GM12875 (cell line): Measurements from ENCODE around the gene RFC1.
"Not testable (repeated sequence)": the region's sequence is repeated elsewhere in the genome, so short reads cannot be mapped to it uniquely, and the experiment has no call there.

Experiments
- H3K4me3 ChIP-seq: one replicate; pipeline ENCODE4 v1.5.1; 2011; ENCODE audit warnings: low read depth, low read length, control low read depth
- TF ChIP-seq, protein P1 (sequence below): IDR thresholded peaks from 2 replicates; pipeline ENCODE4 v1.5.1; 2011; ENCODE audit warnings: low read depth, mild to moderate bottlenecking, control low read depth, inconsistent platforms, low read length, moderate library complexity, borderline replicate concordance; ENCODE audit not compliant: insufficient read depth

Gene RFC1

DNA sequence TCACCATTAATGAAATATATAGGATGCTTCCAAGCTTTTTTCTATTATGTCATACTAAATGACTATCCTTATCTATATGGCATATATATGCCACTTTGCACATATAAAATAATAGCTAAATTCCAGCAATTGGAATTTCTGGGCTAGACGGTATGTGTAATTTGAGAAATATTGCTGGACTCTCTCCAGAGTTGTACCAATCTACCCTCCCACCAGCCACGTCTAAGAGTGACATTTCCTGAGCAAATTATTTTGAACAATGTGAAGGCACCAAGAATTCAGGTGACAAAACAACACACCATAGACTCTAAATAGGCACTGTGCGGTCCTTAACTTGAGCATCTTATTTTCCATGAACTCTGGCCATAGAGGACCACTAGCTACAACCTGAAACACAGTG lies 62.3 kb downstream of the RFC1 start:
- H3K4me3 ChIP-seq: no peak overlapping the region
- TF ChIP-seq, protein P1, sequence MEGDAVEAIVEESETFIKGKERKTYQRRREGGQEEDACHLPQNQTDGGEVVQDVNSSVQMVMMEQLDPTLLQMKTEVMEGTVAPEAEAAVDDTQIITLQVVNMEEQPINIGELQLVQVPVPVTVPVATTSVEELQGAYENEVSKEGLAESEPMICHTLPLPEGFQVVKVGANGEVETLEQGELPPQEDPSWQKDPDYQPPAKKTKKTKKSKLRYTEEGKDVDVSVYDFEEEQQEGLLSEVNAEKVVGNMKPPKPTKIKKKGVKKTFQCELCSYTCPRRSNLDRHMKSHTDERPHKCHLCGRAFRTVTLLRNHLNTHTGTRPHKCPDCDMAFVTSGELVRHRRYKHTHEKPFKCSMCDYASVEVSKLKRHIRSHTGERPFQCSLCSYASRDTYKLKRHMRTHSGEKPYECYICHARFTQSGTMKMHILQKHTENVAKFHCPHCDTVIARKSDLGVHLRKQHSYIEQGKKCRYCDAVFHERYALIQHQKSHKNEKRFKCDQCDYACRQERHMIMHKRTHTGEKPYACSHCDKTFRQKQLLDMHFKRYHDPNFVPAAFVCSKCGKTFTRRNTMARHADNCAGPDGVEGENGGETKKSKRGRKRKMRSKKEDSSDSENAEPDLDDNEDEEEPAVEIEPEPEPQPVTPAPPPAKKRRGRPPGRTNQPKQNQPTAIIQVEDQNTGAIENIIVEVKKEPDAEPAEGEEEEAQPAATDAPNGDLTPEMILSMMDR: no peak

DNA sequence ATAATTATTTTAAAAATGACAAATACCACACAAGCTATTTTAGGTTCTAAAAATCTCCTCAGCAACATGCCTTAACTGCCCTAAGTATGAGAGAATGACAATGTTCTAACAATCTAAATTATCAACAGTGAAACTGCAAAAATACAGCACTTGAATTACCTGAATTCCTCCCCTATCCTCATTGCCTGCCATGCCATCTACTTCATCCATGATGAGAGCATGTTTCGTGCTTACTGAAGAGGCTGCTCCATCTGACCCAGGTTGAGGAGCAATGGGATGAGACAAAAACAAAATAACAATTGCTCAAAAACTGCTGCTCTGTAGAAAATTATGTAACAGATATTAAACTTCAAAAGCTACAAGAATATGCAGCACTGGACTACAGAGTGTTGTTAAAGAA lies 63.3 kb downstream of the RFC1 start:
- no peak overlapping the region for H3K4me3 ChIP-seq
- TF ChIP-seq, protein P1: no peak

DNA sequence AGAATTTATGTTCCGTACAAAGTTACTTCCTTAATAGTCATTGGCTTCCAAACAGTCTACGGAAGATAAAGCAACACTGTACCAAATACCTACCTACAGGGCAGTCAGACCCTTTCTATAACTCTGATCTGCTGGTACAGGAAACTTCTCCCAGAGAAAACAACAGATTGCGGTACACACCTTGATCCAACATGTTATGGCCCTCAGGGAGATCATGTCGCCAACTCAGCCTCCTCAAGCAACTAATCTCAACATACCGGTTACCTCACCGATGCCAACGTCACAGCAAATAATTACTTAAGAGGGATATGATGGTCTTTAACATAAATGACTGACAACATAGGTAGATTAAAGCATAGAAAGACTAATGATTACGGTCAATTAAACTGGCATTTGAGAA lies 70.4 kb downstream of the RFC1 start:
- TF ChIP-seq, protein P1: no peak
- no peak overlapping the region for H3K4me3 ChIP-seq

DNA sequence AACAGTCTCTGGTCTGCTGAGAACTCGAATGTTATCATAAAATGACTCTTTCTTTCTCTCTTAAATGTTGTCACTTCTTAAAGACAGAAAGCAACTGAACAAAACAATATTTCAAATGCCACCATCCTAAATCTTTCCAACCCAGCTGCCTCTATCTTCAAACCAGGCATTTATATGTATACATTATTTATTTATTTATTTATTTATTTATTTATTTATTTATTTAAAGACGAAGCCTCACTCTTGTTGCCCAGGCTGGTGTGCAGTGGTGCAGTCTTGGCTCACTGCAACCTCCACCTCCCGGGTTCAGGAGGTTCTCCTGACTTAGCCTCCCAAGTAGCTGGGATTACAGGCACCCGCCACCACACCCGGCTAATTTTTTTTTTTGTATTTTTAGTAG lies 73.7 kb downstream of the RFC1 start:
- not testable (repeated sequence) for H3K4me3 ChIP-seq

DNA sequence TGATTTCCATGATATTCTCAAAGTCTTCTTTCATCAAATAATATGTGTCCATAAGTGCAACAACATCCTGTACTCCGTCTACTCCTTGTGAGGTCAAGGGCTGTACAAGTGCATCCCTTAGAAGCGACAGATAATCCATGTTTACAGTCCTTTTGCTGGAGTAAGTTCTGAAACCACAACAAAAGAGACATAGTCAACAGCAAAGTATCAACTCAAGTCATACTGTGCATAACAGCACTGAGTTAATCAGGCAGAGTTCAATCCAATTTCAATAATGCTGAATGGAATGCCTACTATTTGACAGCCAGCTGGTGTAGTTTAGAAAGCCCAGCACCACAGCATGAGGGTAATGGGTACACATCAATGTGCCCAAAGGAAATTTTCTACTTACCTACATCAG lies 74.5 kb downstream of the RFC1 start:
- no peak overlapping the region for H3K4me3 ChIP-seq
- TF ChIP-seq, protein P1: no peak

DNA sequence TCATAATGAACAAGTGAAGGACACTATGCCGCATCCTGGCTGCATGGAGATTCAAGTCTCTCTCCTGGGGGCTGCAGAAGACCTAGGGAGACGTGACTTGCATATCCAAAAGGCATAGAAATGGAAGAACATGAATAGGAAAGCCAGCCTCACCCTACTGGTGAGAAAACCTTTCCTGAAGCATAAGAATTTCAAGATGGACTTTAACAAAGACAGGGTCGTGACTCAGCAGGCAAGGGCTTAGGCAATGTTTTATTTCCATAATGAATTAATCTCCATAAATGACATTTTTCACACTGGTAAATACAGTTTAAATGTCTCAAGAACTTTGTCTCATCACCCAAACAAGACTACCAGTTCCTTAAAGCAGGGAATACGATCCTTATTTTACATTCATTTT lies 78.9 kb downstream of the RFC1 start:
- no peak overlapping the region for H3K4me3 ChIP-seq
- TF ChIP-seq, protein P1: no peak

DNA sequence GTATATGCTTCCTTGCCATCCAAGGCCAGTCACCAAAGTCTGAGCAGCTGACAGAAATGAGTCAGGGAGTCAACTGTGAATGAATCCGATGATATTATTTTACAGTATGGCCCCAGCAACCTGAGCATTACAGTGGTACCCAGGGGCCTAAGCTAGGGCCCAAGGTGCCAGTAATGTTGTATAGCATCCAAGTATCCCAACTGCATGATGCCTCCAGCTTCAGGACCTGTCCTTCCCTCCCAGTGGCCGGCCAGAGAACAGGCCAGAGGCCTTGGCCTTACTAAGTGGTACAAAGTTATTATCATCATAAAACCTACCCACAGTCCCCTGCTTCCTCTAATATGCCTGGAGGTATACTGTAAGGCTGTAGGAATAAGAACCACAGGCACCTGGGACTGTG lies 79.9 kb downstream of the RFC1 start:
- TF ChIP-seq, protein P1: no peak
- H3K4me3 ChIP-seq: no peak overlapping the region

DNA sequence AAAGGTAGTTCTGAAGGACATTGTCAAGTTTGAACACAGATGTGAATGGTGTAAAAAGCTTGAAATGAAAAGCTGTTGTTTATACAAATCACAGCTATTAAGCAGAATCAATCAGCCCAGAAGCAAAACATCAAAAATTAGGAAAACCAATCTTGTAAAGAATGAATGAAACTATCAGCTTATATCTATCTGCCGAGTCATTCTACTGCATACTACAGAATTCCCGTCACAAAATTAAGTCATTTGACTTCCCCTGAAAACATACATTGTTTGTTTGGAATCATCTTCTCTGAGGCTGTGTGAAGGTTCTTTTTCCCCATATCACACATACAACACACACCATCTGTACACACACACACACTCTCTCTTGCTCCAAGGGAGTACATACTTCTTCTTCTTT lies 80.3 kb downstream of the RFC1 start:
- TF ChIP-seq, protein P1: no peak
- H3K4me3 ChIP-seq: no peak overlapping the region
